H1 (cell line): ENCODE results near the gene PSME1. TPM values are rescaled to one million over a fixed set of nuclear protein-coding genes. Genes with fewer than 3 reads are reported as not detected.

Source experiments
- CTCF ChIA-PET: fragments of 300-600 bp; sonication (Branson Sonifier 250); formaldehyde crosslinking; loops from one replicate; lab custom pipeline; 2021; ENCODE audit not compliant: partially characterized antibody; lab: Charles Lee
- POLR2A ChIA-PET: fragments of 300-600 bp; sonication (Branson Sonifier 250); formaldehyde crosslinking; loops from one replicate; lab custom pipeline; 2021; ENCODE audit warnings: inconsistent platforms; ENCODE audit not compliant: partially characterized antibody; lab: Charles Lee
- DNase-seq, 2 experiments: peaks; one replicate each; pipeline versions ENCODE4 v3.0.0 to v3.0.0-alpha.2; 2010 to 2022; ENCODE audit warnings: low spot score in 2 of 2, low read depth in 1 of 2, mixed read lengths in 1 of 2
- FAIRE-seq: peaks from 2 replicates; lab custom pipeline; 2011; peaks lifted over from hg19 to GRCh38; lab: Jason Lieb, UNC
- H2AFZ ChIP-seq: 2 replicates; pipeline ENCODE4 v1.8.1; 2012; ENCODE audit warnings: low read length, inconsistent platforms
- H2AK5ac ChIP-seq: 2 replicates; pipeline ENCODE4 v1.6.1; 2013; ENCODE audit warnings: low read depth, low read length
- H2BK120ac ChIP-seq: replicated peaks from 2 replicates; pipeline ENCODE3; 2013; ENCODE audit warnings: low read depth, low read length, inconsistent platforms
- H2BK12ac ChIP-seq: 2 replicates; pipeline ENCODE4 v1.6.1; 2013; ENCODE audit warnings: low read depth, low read length
- H2BK15ac ChIP-seq: 2 replicates; pipeline ENCODE4 v1.6.1; 2013; ENCODE audit warnings: low read length
- H2BK20ac ChIP-seq: 2 replicates; pipeline ENCODE4 v1.6.1; 2013; ENCODE audit warnings: low read length
- H2BK5ac ChIP-seq: 2 replicates; pipeline ENCODE4 v1.6.1; 2013; ENCODE audit warnings: low read depth, low read length
- H3K14ac ChIP-seq: 2 replicates; pipeline ENCODE4 v1.6.1; 2013; ENCODE audit warnings: inconsistent platforms; ENCODE audit not compliant: insufficient read length
- H3K18ac ChIP-seq: 2 replicates; pipeline ENCODE4 v1.6.1; 2013; ENCODE audit warnings: low read length; ENCODE audit errors: extremely low read depth
- H3K23ac ChIP-seq: 2 replicates; pipeline ENCODE4 v1.6.1; 2013; ENCODE audit warnings: inconsistent platforms; ENCODE audit not compliant: insufficient read length
- H3K23me2 ChIP-seq: 2 replicates; pipeline ENCODE4 v1.6.1; 2013; ENCODE audit warnings: low read depth, low read length
- H3K27ac ChIP-seq: 2 replicates; pipeline ENCODE4 v1.6.1; 2011; ENCODE audit warnings: low read depth, low read length, inconsistent platforms
- H3K27me3 ChIP-seq, 4 experiments: replicated peaks in 1 of 4; 1 replicate in 1 of 4; 2 replicates in 3 of 4; pipeline versions ENCODE4 v1.6.1 to v1.8.1; 2011 to 2013; ENCODE audit warnings: low read length in 3 of 4, mild to moderate bottlenecking in 3 of 4, inconsistent platforms in 2 of 4, mixed read lengths in 2 of 4, moderate library complexity in 1 of 4; ENCODE audit not compliant: control insufficient read depth in 3 of 4, insufficient read depth in 3 of 4; ENCODE audit errors: extremely low read depth in 1 of 4
- H3K36me3 ChIP-seq, 4 experiments: 2 replicates each; pipeline versions ENCODE4 v1.6.1 to v1.8.1; 2011 to 2013; ENCODE audit warnings: mild to moderate bottlenecking in 4 of 4, low read length in 3 of 4, moderate library complexity in 2 of 4, control low read depth in 1 of 4, inconsistent platforms in 1 of 4; ENCODE audit not compliant: insufficient read depth in 4 of 4, control insufficient read depth in 2 of 4
- H3K4ac ChIP-seq: replicated peaks from 2 replicates; pipeline ENCODE3; 2013; ENCODE audit warnings: low read length, low read depth, mixed read lengths, inconsistent platforms; ENCODE audit not compliant: insufficient read length
- H3K4me1 ChIP-seq, 4 experiments: replicated peaks in 1 of 4; 1 replicate in 1 of 4; 2 replicates in 3 of 4; pipeline versions ENCODE4 v1.6.1 to v1.8.1; 2011 to 2013; ENCODE audit warnings: low read length in 3 of 4, inconsistent platforms in 2 of 4, mixed read lengths in 1 of 4; ENCODE audit not compliant: insufficient read depth in 4 of 4, control insufficient read depth in 3 of 4
- H3K4me2 ChIP-seq, 2 experiments: 2 replicates each; pipeline versions ENCODE4 v1.6.1 to v1.8.1; 2011 to 2013; ENCODE audit warnings: low read depth in 2 of 2, low read length in 2 of 2, control low read depth in 1 of 2, inconsistent platforms in 1 of 2, mild to moderate bottlenecking in 1 of 2; ENCODE audit not compliant: insufficient read depth in 1 of 2
- H3K4me3 ChIP-seq, 4 experiments: fragments of 200-600, 300-600 bp in 1 of 4; sonication (generic), shearing (Covaris generic), sonication (Bioruptor Twin) in 1 of 4; 2 replicates each; pipeline versions ENCODE4 v1.5.1 to v1.8.1; 2011 to 2016; ENCODE audit warnings: low read length in 4 of 4, low read depth in 3 of 4, control low read depth in 2 of 4, inconsistent platforms in 2 of 4, mild to moderate bottlenecking in 2 of 4, mixed read lengths in 1 of 4, moderate library complexity in 1 of 4; ENCODE audit not compliant: insufficient read depth in 2 of 4; ENCODE audit errors: extremely low read depth in 1 of 4
- H3K56ac ChIP-seq: replicated peaks from 2 replicates; pipeline ENCODE3; 2013; ENCODE audit warnings: low read depth, mild to moderate bottlenecking, mixed read lengths, low read length, inconsistent platforms; ENCODE audit not compliant: insufficient read length
- H3K79me1 ChIP-seq: 2 replicates; pipeline ENCODE4 v1.6.1; 2013; ENCODE audit warnings: low read depth, low read length, control low read depth
- H3K79me2 ChIP-seq, 2 experiments: 2 replicates each; pipeline versions ENCODE4 v1.6.1 to v1.8.1; 2012 to 2013; ENCODE audit warnings: low read length in 2 of 2, mild to moderate bottlenecking in 2 of 2, inconsistent platforms in 1 of 2; ENCODE audit not compliant: insufficient read depth in 2 of 2, control insufficient read depth in 1 of 2
- H3K9ac ChIP-seq, 4 experiments: replicated peaks in 1 of 4; 1 replicate in 1 of 4; 2 replicates in 3 of 4; pipeline versions ENCODE4 v1.6.1 to v1.8.1; 2011 to 2013; ENCODE audit warnings: low read depth in 3 of 4, low read length in 3 of 4, control low read depth in 2 of 4, mild to moderate bottlenecking in 2 of 4, moderate library complexity in 2 of 4, inconsistent platforms in 1 of 4; ENCODE audit errors: extremely low read depth in 1 of 4
- H3K9me3 ChIP-seq, 2 experiments: 2 replicates each; pipeline versions ENCODE4 v1.6.1 to v1.8.1; 2012 to 2013; ENCODE audit warnings: mild to moderate bottlenecking in 2 of 2, moderate library complexity in 2 of 2, control low read depth in 1 of 2, inconsistent platforms in 1 of 2, low read depth in 1 of 2, low read length in 1 of 2, mixed read lengths in 1 of 2; ENCODE audit not compliant: insufficient read depth in 2 of 2
- H4K20me1 ChIP-seq, 2 experiments: replicated peaks in 1 of 2; 2 replicates each; pipeline versions ENCODE3 to v1.8.1; 2011 to 2013; ENCODE audit warnings: inconsistent platforms in 2 of 2, low read length in 2 of 2, mild to moderate bottlenecking in 1 of 2; ENCODE audit not compliant: insufficient read depth in 2 of 2, control insufficient read depth in 1 of 2
- H4K5ac ChIP-seq: 2 replicates; pipeline ENCODE4 v1.6.1; 2013; ENCODE audit warnings: low read length, low read depth, mixed read lengths, inconsistent platforms; ENCODE audit not compliant: insufficient read length
- H4K8ac ChIP-seq: 2 replicates; pipeline ENCODE4 v1.8.0; 2013; ENCODE audit warnings: mild to moderate bottlenecking, moderate library complexity, low read length, inconsistent platforms; ENCODE audit not compliant: insufficient read depth; ENCODE audit errors: extremely low read depth
- H4K91ac ChIP-seq: replicated peaks from 2 replicates; pipeline ENCODE3; 2013; ENCODE audit warnings: low read length, mixed read lengths, inconsistent platforms; ENCODE audit not compliant: insufficient read length
- BCL11A ChIP-seq, 2 experiments: IDR thresholded peaks; one replicate each; pipeline ENCODE4 v1.6.1; 2011; ENCODE audit warnings: low read depth in 2 of 2, low read length in 2 of 2, mild to moderate bottlenecking in 2 of 2
- CBX8 ChIP-seq: fragments of 300-800, 300-1000 bp; sonication (generic); IDR thresholded peaks from 2 replicates; pipeline ENCODE4 v1.7.1; 2016; ENCODE audit warnings: low read depth, low read length, borderline replicate concordance
- CTBP2 ChIP-seq: IDR thresholded peaks from 2 replicates; pipeline ENCODE4 v1.7.0; 2011; ENCODE audit warnings: borderline replicate concordance, mild to moderate bottlenecking, moderate library complexity, mixed read lengths, low read length; ENCODE audit not compliant: insufficient read depth, insufficient read length
- EP300 ChIP-seq, 2 experiments: IDR thresholded peaks; 1 replicate in 1 of 2; 2 replicates in 1 of 2; pipeline ENCODE4 v1.6.1; 2011 to 2012; ENCODE audit warnings: low read depth in 2 of 2, low read length in 2 of 2, mild to moderate bottlenecking in 2 of 2, borderline replicate concordance in 1 of 2, inconsistent platforms in 1 of 2, moderate library complexity in 1 of 2
- KDM1A ChIP-seq: fragments of 200-600, 300-600 bp; sonication (generic); IDR thresholded peaks from 2 replicates; pipeline ENCODE4 v1.7.1; 2016; ENCODE audit warnings: mild to moderate bottlenecking, low read length, borderline replicate concordance
- PHF8 ChIP-seq: fragments of 200-600 bp; sonication (generic); conservative IDR thresholded peaks from 2 replicates; pipeline ENCODE4 v1.7.1; 2012; ENCODE audit warnings: low read depth, mild to moderate bottlenecking, inconsistent platforms, low read length, moderate library complexity
- SP1 ChIP-seq: IDR thresholded peaks from 2 replicates; pipeline ENCODE4 v1.6.1; 2011; ENCODE audit warnings: low read depth, low read length
- SUZ12 ChIP-seq: fragments of 200-600 bp; sonication (generic); IDR thresholded peaks from 2 replicates; pipeline ENCODE4 v1.6.1; 2012; ENCODE audit warnings: mild to moderate bottlenecking, inconsistent platforms, low read length, moderate library complexity, mixed read lengths
- ZNF274 ChIP-seq: IDR thresholded peaks from 2 replicates; pipeline ENCODE4 v1.7.0; 2012; ENCODE audit warnings: low read length, borderline replicate concordance; ENCODE audit errors: extremely low read depth
- WGBS, 2 experiments: shearing (Covaris generic) in 1 of 2; methylation state at CpG; one replicate each; pipeline versions ENCODE4 v1.1.6 to v1.1.7; 2013 to 2015; ENCODE audit warnings: low lambda C conversion rate in 2 of 2, mixed read lengths in 2 of 2, inconsistent platforms in 1 of 2, low coverage in 1 of 2, missing lambda C conversion rate in 1 of 2; ENCODE audit not compliant: insufficient replicate concordance in 2 of 2, insufficient coverage in 1 of 2, insufficient read length in 1 of 2; ENCODE audit errors: extremely low coverage in 1 of 2, missing lambda C conversion rate in 1 of 2; 5-methylcytosine and 5-hydroxymethylcytosine counted together
- polyA plus RNA-seq, 7 experiments: library from polyadenylated mRNA; depleted of rRNA in 3 of 7; stranded (reverse) in 5 of 7; unstranded in 2 of 7; fragments of >200 nt in 5 of 7; fragments of 200-250 nt in 2 of 7; gene quantifications; 1 replicate in 5 of 7; 2 replicates in 1 of 7; 4 replicates in 1 of 7; pipeline versions ENCODE4 v1.2.1 to v1.2.3, GENCODE V29; 2011 to 2013; ENCODE audit warnings: missing spikeins in 2 of 7, mixed read lengths in 2 of 7
- total RNA-seq: library from RNA; stranded (reverse); fragmentation: NEBNext Ultra II Directional; extraction: Animal tissue kit (Norgen Biotek cat#: 25700); gene quantifications from 2 replicates; pipeline ENCODE4 v1.2.1, GENCODE V29; 2021
- TF ChIP-seq, protein P1 (sequence below), 3 experiments: IDR thresholded peaks; 1 replicate in 2 of 3; 2 replicates in 1 of 3; pipeline versions ENCODE4 v1.5.1 to v1.6.1; 2011; ENCODE audit warnings: low read length in 3 of 3, mild to moderate bottlenecking in 3 of 3, inconsistent platforms in 2 of 3, low read depth in 1 of 3, moderate library complexity in 1 of 3; ENCODE audit not compliant: insufficient read depth in 1 of 3; ENCODE audit errors: control extremely low read depth in 1 of 3

Gene PSME1
- total and polyA plus RNA-seq, 2 of the 8 experiments (the other 6 are each of a cell fraction or from before 2014, with no cell fraction given): 74.9 to 85.9 TPM

DNA sequence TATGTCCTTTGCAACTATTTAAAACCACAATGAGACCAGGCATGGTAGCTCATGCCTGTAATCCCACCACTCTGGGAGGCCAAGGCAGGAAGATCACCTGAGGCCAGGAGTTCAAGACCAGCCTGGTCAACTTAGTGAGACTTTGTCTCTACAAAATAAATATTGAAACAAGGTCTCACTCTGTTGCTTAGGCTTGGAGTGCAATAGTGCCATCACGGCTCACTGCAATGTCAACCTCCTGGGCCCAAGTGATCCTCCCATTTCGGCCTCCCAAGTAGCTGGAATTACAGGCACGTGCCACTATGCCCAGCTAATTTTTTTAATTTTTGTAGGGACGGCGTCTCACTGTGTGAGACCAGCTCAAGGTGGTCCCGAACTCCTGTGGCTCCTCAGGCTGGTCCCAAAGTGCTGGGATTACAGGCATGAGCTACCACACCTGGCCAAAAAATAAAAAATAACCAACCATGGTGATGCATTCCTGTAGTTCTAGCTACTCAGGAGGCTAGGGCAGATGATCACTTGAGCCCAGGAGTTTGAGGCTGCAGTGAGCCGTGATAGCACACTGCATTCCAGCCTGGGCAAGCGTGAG is 6.5 kb upstream of the PSME1 start:
- Histone ChIP-seq H3K27me3 (no peaks in the 10 kb centered on the region), H4K8ac (no peak overlapping the region), H2BK120ac (no peak overlapping the region), H2BK15ac (no peak overlapping the region), H2BK12ac (no peak overlapping the region), H4K91ac (no peak overlapping the region), H3K9me3 (no peaks in the 10 kb centered on the region), H3K56ac (no peak overlapping the region), H3K23me2 (no peaks in the 10 kb centered on the region), H3K36me3 (no peaks in the 10 kb centered on the region), H3K27ac (no peak overlapping the region), H3K14ac (no peak overlapping the region), H3K23ac (no peak overlapping the region), H3K4me2 (no peak overlapping the region), H3K79me1 (no peaks in the 10 kb centered on the region), H4K20me1 (no peaks in the 10 kb centered on the region), H3K4ac (no peak overlapping the region), H3K79me2 (no peaks in the 10 kb centered on the region), H2AK5ac (no peak overlapping the region), H3K9ac (no peak overlapping the region), H3K4me3 (no peak overlapping the region), H2AFZ (no peak overlapping the region), H3K4me1 (no peaks in the 10 kb centered on the region), H2BK5ac (no peak overlapping the region), H3K18ac (no peak overlapping the region), H4K5ac (no peak overlapping the region), H2BK20ac (no peak overlapping the region)
- ChIA-PET POLR2A (interaction anchor here (0.9 to 11.1 kb wide), 8 partner anchors 7 to 108 kb away, joined by 3 to 96 read pairs (median 3); partner anchors contain the start of genes DCAF11, EMC9, NRL and PCK2), CTCF (interaction anchor here (0.6 to 0.9 kb wide), 3 partner anchors 14 to 175 kb away, joined by 3 to 5 read pairs (median 3); no protein-coding TSS in a partner anchor)
- FAIRE-seq (no peak), DNase-seq (no peak)
- 91% methylated on average over 8 of the region's 8 CpGs; no CpG with 5 or more reads in 1 of the 2 experiments for WGBS, 2 experiments
- TF ChIP-seq SUZ12 (no peak), ZNF274 (no peak), CTBP2 (no peak), KDM1A (no peak), CBX8 (no peak), PHF8 (no peak), EP300 (IDR thresholded peaks at IDR 0.05; ENCODE audit: borderline replicate concordance in 1 of 2, low read depth in 2 of 2, low read length in 2 of 2) (no peak), BCL11A (IDR thresholded peaks at IDR 0.05; ENCODE audit: low read depth in 2 of 2, low read length in 2 of 2) (no peak), SP1 (no peak)
- TF ChIP-seq, protein P1, sequence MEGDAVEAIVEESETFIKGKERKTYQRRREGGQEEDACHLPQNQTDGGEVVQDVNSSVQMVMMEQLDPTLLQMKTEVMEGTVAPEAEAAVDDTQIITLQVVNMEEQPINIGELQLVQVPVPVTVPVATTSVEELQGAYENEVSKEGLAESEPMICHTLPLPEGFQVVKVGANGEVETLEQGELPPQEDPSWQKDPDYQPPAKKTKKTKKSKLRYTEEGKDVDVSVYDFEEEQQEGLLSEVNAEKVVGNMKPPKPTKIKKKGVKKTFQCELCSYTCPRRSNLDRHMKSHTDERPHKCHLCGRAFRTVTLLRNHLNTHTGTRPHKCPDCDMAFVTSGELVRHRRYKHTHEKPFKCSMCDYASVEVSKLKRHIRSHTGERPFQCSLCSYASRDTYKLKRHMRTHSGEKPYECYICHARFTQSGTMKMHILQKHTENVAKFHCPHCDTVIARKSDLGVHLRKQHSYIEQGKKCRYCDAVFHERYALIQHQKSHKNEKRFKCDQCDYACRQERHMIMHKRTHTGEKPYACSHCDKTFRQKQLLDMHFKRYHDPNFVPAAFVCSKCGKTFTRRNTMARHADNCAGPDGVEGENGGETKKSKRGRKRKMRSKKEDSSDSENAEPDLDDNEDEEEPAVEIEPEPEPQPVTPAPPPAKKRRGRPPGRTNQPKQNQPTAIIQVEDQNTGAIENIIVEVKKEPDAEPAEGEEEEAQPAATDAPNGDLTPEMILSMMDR (IDR thresholded peaks at IDR 0.05; ENCODE audit: control extremely low read depth in 1 of 3, insufficient read depth in 1 of 3, low read depth in 1 of 3, low read length in 3 of 3): no peak
